Thyroid gland (tissue), 4 donors: ENCODE results near the gene MYLK4. TPM values are rescaled to one million over a fixed set of nuclear protein-coding genes. Genes with fewer than 3 reads are reported as not detected.
A peak's percentile ranks its signal among the peaks of the same experiment; 100 is the strongest.
"Not testable (repeated sequence)": the region's sequence is repeated elsewhere in the genome, so short reads cannot be mapped to it uniquely, and the experiment has no call there.

ENCODE experiments used
- DNase-seq, 2 donors: peaks; one replicate each; pipeline ENCODE4 v3.0.0-alpha.2; 2019
- H3K27ac ChIP-seq, 3 donors: fragments of 200-600 bp; sonication (generic); 1 replicate in 2 of 3; 2 replicates in 1 of 3; pipeline ENCODE4 v1.5.1; 2016 to 2019; ENCODE audit warnings: mild to moderate bottlenecking in 1 of 3, moderate library complexity in 1 of 3
- H3K27me3 ChIP-seq: fragments of 200-600 bp; sonication (generic); one replicate; pipeline ENCODE4 v1.5.1; 2019
- H3K36me3 ChIP-seq, 2 donors: fragments of 200-600 bp; sonication (generic); one replicate each; pipeline ENCODE4 v1.5.1; 2016 to 2019
- H3K4me1 ChIP-seq, 2 donors: fragments of 200-600 bp; sonication (generic); one replicate each; pipeline ENCODE4 v1.5.1; 2017 to 2019
- H3K4me3 ChIP-seq, 3 donors: fragments of 200-600 bp; sonication (generic); replicated peaks in 1 of 3; 1 replicate in 2 of 3; 2 replicates in 1 of 3; pipeline ENCODE4 v1.5.1; 2016; ENCODE audit warnings: mild to moderate bottlenecking in 1 of 3
- H3K9me3 ChIP-seq: fragments of 200-600 bp; sonication (generic); one replicate; pipeline ENCODE4 v1.5.1; 2017
- POLR2A ChIP-seq, 2 donors: fragments of 450-650 bp; IDR thresholded peaks; one replicate each; pipeline ENCODE4 v1.6.1; 2017; ENCODE audit warnings: antibody characterized with exemption in 2 of 2, mild to moderate bottlenecking in 2 of 2, moderate library complexity in 1 of 2
- WGBS, 2 donors: methylation state at CpG; one replicate each; pipeline ENCODE4 v1.1.5; 2017; 5-methylcytosine and 5-hydroxymethylcytosine counted together
- intact Hi-C: fragments of 100-400 bp; cut with DNase I; formaldehyde crosslinking; loops from one replicate; pipeline ENCODE4 v1.15.1; 2023
- total RNA-seq, 4 donors: library from RNA; depleted of rRNA; stranded (reverse); fragments of >200 nt; gene quantifications; one replicate each; pipeline ENCODE4 v1.2.3, GENCODE V29; 2016
- TF ChIP-seq, protein P1 (sequence below), 6 experiments: fragments of 200-600 bp in 3 of 6; fragments of 450-650 bp in 3 of 6; sonication (generic) in 3 of 6; IDR thresholded peaks; one replicate each; pipeline ENCODE4 v1.5.1; 2016 to 2019; ENCODE audit warnings: antibody characterized with exemption in 6 of 6, mild to moderate bottlenecking in 2 of 6, inconsistent platforms in 1 of 6, moderate library complexity in 1 of 6

The MYLK4 gene
- total RNA-seq, 4 donors from 2014 or later, result 0.94 to 1.8 (median 1.1) TPM

DNA sequence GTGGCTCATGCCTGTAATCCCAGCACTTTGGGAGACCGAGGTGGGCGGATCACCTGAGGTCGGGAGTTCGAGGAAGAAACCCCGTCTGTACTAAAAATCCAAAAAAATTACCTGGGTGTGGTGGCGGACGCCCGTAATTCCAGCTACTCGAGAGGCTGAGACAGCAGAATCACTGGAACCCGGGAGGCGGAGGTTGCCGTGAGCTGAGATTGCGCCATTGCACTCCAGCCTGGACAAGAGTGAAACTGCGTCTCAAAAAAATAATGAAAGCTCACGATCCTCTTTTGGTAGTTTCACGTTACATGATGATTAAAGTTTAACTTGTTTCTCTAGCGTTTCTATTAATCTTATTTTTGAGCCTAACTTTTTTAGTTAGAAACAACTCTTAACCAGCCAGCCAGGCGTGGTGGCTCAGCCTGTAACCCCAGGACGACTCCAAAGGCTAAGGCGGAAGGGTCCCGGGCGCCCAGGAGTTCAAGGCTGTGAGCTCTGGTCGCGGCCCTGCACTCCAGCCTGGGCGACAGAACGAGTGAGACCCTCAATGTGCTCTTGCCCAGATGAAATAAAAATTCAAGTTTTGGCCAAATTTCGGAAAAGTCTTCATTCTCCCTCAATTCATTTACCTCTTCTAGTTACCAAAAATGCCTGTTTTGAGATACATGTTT is 13.3 kb upstream of the MYLK4 start:
- no peaks in the 10 kb centered on the region for H3K27me3 ChIP-seq
- peak overlapping the region in 1 of 3 donors; percentile 42 for H3K4me3 ChIP-seq
- H3K4me1 ChIP-seq, result peaks cover 18% of the 10 kb centered on the region in 2 donors
- DNase-seq, result peak in 1 of 2 donors; percentile 21
- no peak for TF ChIP-seq POLR2A (IDR thresholded peaks at IDR 0.05)
- TF ChIP-seq, protein P1, sequence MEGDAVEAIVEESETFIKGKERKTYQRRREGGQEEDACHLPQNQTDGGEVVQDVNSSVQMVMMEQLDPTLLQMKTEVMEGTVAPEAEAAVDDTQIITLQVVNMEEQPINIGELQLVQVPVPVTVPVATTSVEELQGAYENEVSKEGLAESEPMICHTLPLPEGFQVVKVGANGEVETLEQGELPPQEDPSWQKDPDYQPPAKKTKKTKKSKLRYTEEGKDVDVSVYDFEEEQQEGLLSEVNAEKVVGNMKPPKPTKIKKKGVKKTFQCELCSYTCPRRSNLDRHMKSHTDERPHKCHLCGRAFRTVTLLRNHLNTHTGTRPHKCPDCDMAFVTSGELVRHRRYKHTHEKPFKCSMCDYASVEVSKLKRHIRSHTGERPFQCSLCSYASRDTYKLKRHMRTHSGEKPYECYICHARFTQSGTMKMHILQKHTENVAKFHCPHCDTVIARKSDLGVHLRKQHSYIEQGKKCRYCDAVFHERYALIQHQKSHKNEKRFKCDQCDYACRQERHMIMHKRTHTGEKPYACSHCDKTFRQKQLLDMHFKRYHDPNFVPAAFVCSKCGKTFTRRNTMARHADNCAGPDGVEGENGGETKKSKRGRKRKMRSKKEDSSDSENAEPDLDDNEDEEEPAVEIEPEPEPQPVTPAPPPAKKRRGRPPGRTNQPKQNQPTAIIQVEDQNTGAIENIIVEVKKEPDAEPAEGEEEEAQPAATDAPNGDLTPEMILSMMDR (IDR thresholded peaks at IDR 0.05), result no peak
- no peaks in the 10 kb centered on the region for H3K36me3 ChIP-seq
- 75 to 79% methylated on average over 27 of the region's 27 CpGs for WGBS, 2 donors
- intact Hi-C loops, result no loop called here
- H3K27ac ChIP-seq, result no peak overlapping the region
- no peaks in the 10 kb centered on the region for H3K9me3 ChIP-seq

DNA sequence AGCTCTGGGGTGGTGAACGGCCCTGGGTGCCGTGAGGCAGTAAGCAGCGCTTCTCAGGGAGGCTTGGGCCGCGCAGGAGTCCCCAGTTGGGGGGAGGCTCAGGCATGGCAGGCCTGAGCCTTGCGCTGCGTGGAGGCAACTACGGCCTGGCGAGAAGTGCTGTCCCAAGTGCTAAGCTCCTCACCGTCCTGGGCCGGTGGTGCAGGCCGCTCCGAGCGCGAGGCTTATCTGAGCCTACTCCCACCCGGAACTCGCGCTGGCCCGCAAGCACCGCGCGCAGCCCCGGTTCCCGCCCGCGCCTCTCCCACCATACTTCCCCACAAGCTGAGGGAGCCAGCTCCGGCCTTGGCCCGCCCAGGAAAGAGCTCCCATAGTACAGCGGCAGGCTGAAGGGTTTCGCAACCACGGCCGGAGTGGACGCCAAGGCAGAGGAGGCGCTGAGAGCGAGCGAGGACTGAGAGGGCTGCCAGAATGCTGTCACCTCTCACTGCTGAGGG is 12.7 kb upstream of the MYLK4 start:
- peaks cover 12% of the 10 kb centered on the region in 2 donors for H3K4me1 ChIP-seq
- H3K36me3 ChIP-seq, result no peaks in the 10 kb centered on the region
- H3K27ac ChIP-seq, result no peak overlapping the region
- H3K9me3 ChIP-seq, result no peaks in the 10 kb centered on the region
- H3K4me3 ChIP-seq, result no peak overlapping the region
- TF ChIP-seq, protein P1 (IDR thresholded peaks at IDR 0.05), result no peak
- no peak for TF ChIP-seq POLR2A (IDR thresholded peaks at IDR 0.05)
- intact Hi-C loops, result no loop called here
- 97 to 98% methylated on average over 25 to 27 of the region's 36 CpGs for WGBS, 2 donors
- no peak for DNase-seq
- no peaks in the 10 kb centered on the region for H3K27me3 ChIP-seq

DNA sequence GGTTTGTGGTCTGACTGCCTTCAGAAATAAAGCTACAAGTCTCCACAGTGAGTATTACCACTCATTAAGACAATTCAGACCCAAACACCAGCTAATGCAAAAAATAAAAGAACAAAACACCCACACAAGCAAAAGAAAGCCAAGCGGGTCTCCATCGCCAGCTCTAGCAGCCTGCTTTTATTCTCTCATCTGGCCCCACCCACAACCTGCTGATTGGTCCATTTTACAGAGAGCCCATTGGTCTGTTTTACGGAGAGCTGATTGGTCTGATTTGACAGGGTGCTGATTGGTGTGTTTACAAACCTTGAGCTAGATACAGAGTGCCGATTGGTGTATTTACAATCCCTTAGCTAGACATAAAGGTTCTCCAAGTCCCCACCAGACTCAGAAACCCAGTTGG is 12.1 kb upstream of the MYLK4 start:
- intact Hi-C loops, H3K4me1 ChIP-seq, H3K9me3 ChIP-seq, H3K36me3 ChIP-seq, H3K27me3 ChIP-seq, H3K27ac ChIP-seq, H3K4me3 ChIP-seq, DNase-seq: not testable (repeated sequence)
- 94 to 99% methylated on average over 4 of the region's 4 CpGs for WGBS, 2 donors

DNA sequence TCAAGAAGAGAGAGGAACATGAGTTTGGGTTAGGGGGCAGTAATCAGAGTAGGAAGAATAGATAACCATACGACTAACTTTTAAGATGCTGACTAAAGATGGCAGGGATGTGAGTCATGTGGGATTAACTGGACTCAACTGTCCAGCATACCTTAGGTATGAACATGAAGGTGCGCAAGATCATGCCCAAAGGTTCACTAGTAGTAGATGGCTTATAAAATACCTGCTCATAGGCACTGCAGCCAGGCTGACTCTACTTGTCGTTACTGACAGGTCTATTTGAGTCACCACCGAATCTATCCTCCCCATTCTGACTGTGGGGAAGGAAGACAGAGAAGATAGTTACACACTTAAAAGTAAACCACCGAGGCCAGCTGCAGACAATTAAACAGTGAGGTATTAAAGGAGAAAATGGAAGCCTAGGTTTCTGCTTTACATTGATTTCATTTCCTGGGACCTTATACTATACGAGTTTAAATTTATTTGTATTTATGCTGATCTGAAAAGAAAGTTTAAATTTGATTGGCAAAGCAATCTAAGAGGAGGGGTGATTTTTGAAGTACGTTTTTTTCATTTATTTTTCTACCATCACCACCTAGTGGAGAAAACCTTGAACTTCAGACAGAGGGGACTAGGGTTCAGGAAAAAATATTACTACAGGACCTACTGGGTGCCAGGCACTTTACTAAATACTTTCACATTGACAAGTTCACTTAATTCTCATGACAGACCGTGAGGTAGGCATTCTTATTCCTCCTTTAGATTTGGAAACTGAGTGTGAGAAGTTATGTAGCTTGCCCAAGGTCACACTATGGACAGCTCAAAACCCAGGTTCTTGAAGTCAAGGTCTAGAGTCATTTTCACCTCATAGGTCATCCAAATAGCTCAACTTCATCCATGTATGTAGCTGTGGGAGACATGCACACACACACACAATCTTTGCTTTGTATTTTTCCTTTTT is 10.4 kb upstream of the MYLK4 start:
- TF ChIP-seq, protein P1 (IDR thresholded peaks at IDR 0.05), result peak in 2 of 6 experiments; percentile 13 to 37
- no peak for TF ChIP-seq POLR2A (IDR thresholded peaks at IDR 0.05)
- no peak for DNase-seq
- 86 to 87% methylated on average over 8 of the region's 8 CpGs for WGBS, 2 donors
- Histone ChIP-seq H3K4me1 (no peaks in the 10 kb centered on the region), H3K4me3 (no peak overlapping the region), H3K27ac (no peak overlapping the region), H3K9me3 (no peaks in the 10 kb centered on the region), H3K27me3 (no peaks in the 10 kb centered on the region), H3K36me3 (no peaks in the 10 kb centered on the region)
- intact Hi-C loops, result no loop called here

DNA sequence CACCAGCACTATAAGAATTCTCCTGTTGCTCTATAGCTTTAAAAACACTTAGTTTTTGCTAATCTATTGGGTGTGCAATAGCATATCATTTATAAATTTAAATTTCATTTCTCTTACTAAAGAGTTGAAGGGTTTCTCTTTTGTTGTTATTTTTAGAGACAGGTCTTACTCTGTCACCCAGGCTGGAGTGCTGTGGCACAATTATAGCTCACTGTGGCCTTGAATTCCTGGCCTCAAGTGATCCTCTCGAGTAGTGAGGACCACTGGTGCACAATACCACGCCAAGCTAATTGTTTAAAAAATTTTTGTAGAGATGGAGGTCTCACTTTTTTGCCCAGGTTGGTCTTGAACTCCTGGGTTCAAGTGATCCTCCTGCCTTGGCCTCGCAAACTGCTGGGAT is 8.3 kb upstream of the MYLK4 start:
- 65 to 66% methylated on average over 3 of the region's 3 CpGs for WGBS, 2 donors
- Histone ChIP-seq H3K27me3 (no peaks in the 10 kb centered on the region), H3K4me3 (no peak overlapping the region), H3K9me3 (no peaks in the 10 kb centered on the region), H3K4me1 (no peaks in the 10 kb centered on the region), H3K27ac (no peak overlapping the region), H3K36me3 (no peaks in the 10 kb centered on the region)
- intact Hi-C loops, result no loop called here
- TF ChIP-seq POLR2A (IDR thresholded peaks at IDR 0.05), result no peak
- TF ChIP-seq, protein P1 (IDR thresholded peaks at IDR 0.05), result no peak
- DNase-seq, result no peak
